Hepatocyte (in vitro differentiated cells): Measurements from ENCODE around the gene TSPAN13. TPM values are rescaled to one million over a fixed set of nuclear protein-coding genes. Genes with fewer than 3 reads are reported as not detected.

Experiments
- DNase-seq: peaks from one replicate; pipeline ENCODE4 v3.0.0-alpha.2; 2016; ENCODE audit warnings: low spot score
- H2AFZ ChIP-seq: fragments of 200-600 bp; sonication (generic); 2 replicates; pipeline ENCODE4 v1.6.0; 2016; ENCODE audit warnings: antibody characterized with exemption, mild to moderate bottlenecking
- H3K27ac ChIP-seq: fragments of 200-600 bp; sonication (generic); 2 replicates; pipeline ENCODE4 v1.5.1; 2016; ENCODE audit warnings: mild to moderate bottlenecking
- H3K27me3 ChIP-seq: fragments of 200-600 bp; sonication (generic); 2 replicates; pipeline ENCODE4 v1.6.1; 2016
- H3K36me3 ChIP-seq: fragments of 200-600 bp; sonication (generic); replicated peaks from 2 replicates; pipeline ENCODE4 v1.5.1; 2016; ENCODE audit warnings: low read depth; ENCODE audit not compliant: insufficient read depth
- H3K4me1 ChIP-seq: fragments of 200-600 bp; sonication (generic); 2 replicates; pipeline ENCODE4 v1.5.1; 2016; ENCODE audit warnings: mild to moderate bottlenecking, moderate library complexity; ENCODE audit not compliant: insufficient read depth
- H3K4me2 ChIP-seq: fragments of 200-600 bp; sonication (generic); 2 replicates; pipeline ENCODE4 v1.6.0; 2016
- H3K4me3 ChIP-seq: fragments of 200-600 bp; sonication (generic); 2 replicates; pipeline ENCODE4 v1.5.1; 2016; ENCODE audit warnings: mild to moderate bottlenecking
- H3K79me2 ChIP-seq: fragments of 200-600 bp; sonication (generic); 2 replicates; pipeline ENCODE4 v1.6.0; 2017; ENCODE audit warnings: mild to moderate bottlenecking
- H3K9me2 ChIP-seq: fragments of 200-600 bp; sonication (generic); replicated peaks from 2 replicates; pipeline ENCODE4 v1.6.0; 2017; ENCODE audit warnings: mild to moderate bottlenecking; ENCODE audit not compliant: insufficient read depth
- H3K9me3 ChIP-seq: fragments of 200-600 bp; sonication (generic); 2 replicates; pipeline ENCODE4 v1.5.1; 2016; ENCODE audit warnings: low read depth, mild to moderate bottlenecking
- H4K20me1 ChIP-seq: fragments of 200-600 bp; sonication (generic); 2 replicates; pipeline ENCODE4 v1.6.0; 2016; ENCODE audit warnings: mild to moderate bottlenecking; ENCODE audit not compliant: insufficient read depth, poor library complexity, severe bottlenecking
- CTCF ChIP-seq: fragments of 200-600 bp; sonication (generic); IDR thresholded peaks from 2 replicates; pipeline ENCODE4 v1.5.1; 2016; ENCODE audit warnings: antibody characterized with exemption, mild to moderate bottlenecking; ENCODE audit not compliant: poor library complexity
- EZH2 ChIP-seq: fragments of 200-600 bp; sonication (generic); IDR thresholded peaks from 2 replicates; pipeline ENCODE4 v1.6.1; 2016; ENCODE audit warnings: antibody characterized with exemption, mild to moderate bottlenecking, borderline replicate concordance
- EZH2phosphoT487 ChIP-seq: fragments of 200-600 bp; sonication (generic); IDR thresholded peaks from one replicate; pipeline ENCODE4 v1.6.1; 2018; ENCODE audit warnings: antibody characterized with exemption, mild to moderate bottlenecking, low read depth, moderate library complexity; ENCODE audit not compliant: unreplicated experiment, severe bottlenecking
- WGBS: methylation state at CpG from one replicate; pipeline ENCODE4 v1.1.6; 2016; ENCODE audit warnings: low lambda C conversion rate; ENCODE audit errors: missing lambda C conversion rate; 5-methylcytosine and 5-hydroxymethylcytosine counted together
- polyA plus RNA-seq: library from polyadenylated mRNA; unstranded; fragments of >200 nt; fragmentation: Nextera tagmentation; extraction: Ambion mirVana; gene quantifications from 2 replicates; pipeline ENCODE4 v1.2.1, GENCODE V29; 2016
- total RNA-seq: library from RNA; depleted of rRNA; stranded (reverse); fragments of >200 nt; gene quantifications from 2 replicates; pipeline ENCODE4 v1.2.3, GENCODE V29; 2014

TSPAN13 gene
- 173 and 196 TPM in 2 replicates for total RNA-seq
- polyA plus RNA-seq: 157 and 164 TPM in 2 replicates

GRCh38 chr7:16753102-16753931 is at the start of gene TSPAN13:
TSPAN13 (plus strand) TSS chr7:16753755; CDS start chr7:16753968, 213 bp downstream.
- WGBS: 10% methylated on average over 15 of the region's 48 CpGs

GRCh38 chr7:16708511-16708910 is 45.0 kb upstream of the TSPAN13 start:
- 91% methylated on average over 4 of the region's 4 CpGs for WGBS
- Histone ChIP-seq H3K9me2 (no peaks in the 10 kb centered on the region), H3K79me2 (no peaks in the 10 kb centered on the region), H3K4me1 (no peaks in the 10 kb centered on the region), H3K27me3 (no peaks in the 10 kb centered on the region), H3K36me3 (no peaks in the 10 kb centered on the region), H2AFZ (no peak overlapping the region), H3K4me3 (no peak overlapping the region), H3K27ac (no peak overlapping the region), H3K9me3 (no peaks in the 10 kb centered on the region), H3K4me2 (no peak overlapping the region), H4K20me1 (no peaks in the 10 kb centered on the region)
- no peak for DNase-seq
- TF ChIP-seq EZH2phosphoT487 (no peak), CTCF (no peak), EZH2 (no peak)

More at GRCh38 chr7:16753102-16753931, at the start of gene TSPAN13:
- peak within 1 kb of the TSS; percentile 89 for H3K4me3 ChIP-seq
- H3K27me3 ChIP-seq: no peaks in the 10 kb centered on the region
- peak within 1 kb of the TSS; percentile 83 for H3K4me2 ChIP-seq
- no peaks in the 10 kb centered on the region for H3K9me2 ChIP-seq
- H3K79me2 ChIP-seq: peaks cover 42% of the 10 kb centered on the region
- H3K27ac ChIP-seq: peak within 1 kb of the TSS; percentile 83
- TF ChIP-seq EZH2phosphoT487: no peak
- TF ChIP-seq EZH2: no peak
- no peak for TF ChIP-seq CTCF
- no peaks in the 10 kb centered on the region for H3K36me3 ChIP-seq
- H2AFZ ChIP-seq: peak within 1 kb of the TSS; percentile 76
- H3K9me3 ChIP-seq: no peaks in the 10 kb centered on the region
- peak; percentile 96 for DNase-seq
- H3K4me1 ChIP-seq: no peaks in the 10 kb centered on the region
- no peaks in the 10 kb centered on the region for H4K20me1 ChIP-seq

GRCh38 chr7:16708980-16709379 is 44.6 kb upstream of the TSPAN13 start:
- WGBS: 88% methylated on average over 3 of the region's 3 CpGs
- Histone ChIP-seq H3K9me3 (no peaks in the 10 kb centered on the region), H3K9me2 (no peaks in the 10 kb centered on the region), H3K4me3 (no peak overlapping the region), H3K36me3 (no peaks in the 10 kb centered on the region), H3K4me1 (no peaks in the 10 kb centered on the region), H2AFZ (no peak overlapping the region), H3K27me3 (no peaks in the 10 kb centered on the region), H3K4me2 (no peak overlapping the region), H3K79me2 (no peaks in the 10 kb centered on the region), H4K20me1 (no peaks in the 10 kb centered on the region), H3K27ac (no peak overlapping the region)
- TF ChIP-seq CTCF (no peak), EZH2phosphoT487 (no peak), EZH2 (no peak)
- peak; percentile 21 for DNase-seq
